Coronary artery (tissue), 2 donors: ENCODE data around the gene LIX1L.

Source experiments
- DNase-seq: peaks from one replicate; pipeline ENCODE4 v3.0.0-alpha.2; 2017; ENCODE audit warnings: low spot score
- H3K27ac ChIP-seq, 2 donors: fragments of 200-600 bp; sonication (generic); one replicate each; pipeline ENCODE4 v1.5.1; 2016 to 2019
- H3K4me3 ChIP-seq: fragments of 200-600 bp; sonication (generic); 2 replicates; pipeline ENCODE4 v1.5.1; 2016; ENCODE audit warnings: mild to moderate bottlenecking, moderate library complexity
- TF ChIP-seq, protein P1 (sequence below): fragments of 200-600 bp; sonication (generic); IDR thresholded peaks from one replicate; pipeline ENCODE4 v1.5.1; 2019; ENCODE audit warnings: antibody characterized with exemption

The LIX1L gene

DNA sequence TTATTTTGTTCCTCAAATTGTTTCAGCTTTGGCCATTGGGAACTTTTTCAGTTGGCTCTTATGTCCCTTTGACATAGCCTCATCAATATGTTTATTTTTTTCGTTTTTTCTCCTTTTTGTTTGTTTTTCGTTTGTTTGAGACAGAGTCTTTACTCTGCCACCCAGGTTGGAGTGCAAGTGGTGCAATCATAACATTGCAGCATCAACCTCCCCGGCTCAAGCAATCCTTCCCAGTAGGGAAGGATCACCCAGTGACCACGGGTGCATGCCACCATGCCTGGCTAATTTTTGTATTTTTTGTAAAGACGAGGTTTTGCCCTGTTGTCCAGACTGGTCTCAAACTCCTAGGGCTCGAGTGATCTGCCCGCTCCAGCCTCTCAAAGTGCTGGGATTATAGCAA is 14.8 kb upstream of the LIX1L start:
- Histone ChIP-seq H3K27ac (no peak overlapping the region), H3K4me3 (no peak overlapping the region)
- no peak for DNase-seq
- TF ChIP-seq, protein P1, sequence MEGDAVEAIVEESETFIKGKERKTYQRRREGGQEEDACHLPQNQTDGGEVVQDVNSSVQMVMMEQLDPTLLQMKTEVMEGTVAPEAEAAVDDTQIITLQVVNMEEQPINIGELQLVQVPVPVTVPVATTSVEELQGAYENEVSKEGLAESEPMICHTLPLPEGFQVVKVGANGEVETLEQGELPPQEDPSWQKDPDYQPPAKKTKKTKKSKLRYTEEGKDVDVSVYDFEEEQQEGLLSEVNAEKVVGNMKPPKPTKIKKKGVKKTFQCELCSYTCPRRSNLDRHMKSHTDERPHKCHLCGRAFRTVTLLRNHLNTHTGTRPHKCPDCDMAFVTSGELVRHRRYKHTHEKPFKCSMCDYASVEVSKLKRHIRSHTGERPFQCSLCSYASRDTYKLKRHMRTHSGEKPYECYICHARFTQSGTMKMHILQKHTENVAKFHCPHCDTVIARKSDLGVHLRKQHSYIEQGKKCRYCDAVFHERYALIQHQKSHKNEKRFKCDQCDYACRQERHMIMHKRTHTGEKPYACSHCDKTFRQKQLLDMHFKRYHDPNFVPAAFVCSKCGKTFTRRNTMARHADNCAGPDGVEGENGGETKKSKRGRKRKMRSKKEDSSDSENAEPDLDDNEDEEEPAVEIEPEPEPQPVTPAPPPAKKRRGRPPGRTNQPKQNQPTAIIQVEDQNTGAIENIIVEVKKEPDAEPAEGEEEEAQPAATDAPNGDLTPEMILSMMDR = no peak

- Histone ChIP-seq H3K27ac (no peak overlapping the region), H3K4me3 (no peak overlapping the region)
- TF ChIP-seq, protein P1 = no peak
- DNase-seq = no peak
Measured at GRCh38 chr1:145967288-145967687, 9.5 kb upstream of the LIX1L start.

DNA sequence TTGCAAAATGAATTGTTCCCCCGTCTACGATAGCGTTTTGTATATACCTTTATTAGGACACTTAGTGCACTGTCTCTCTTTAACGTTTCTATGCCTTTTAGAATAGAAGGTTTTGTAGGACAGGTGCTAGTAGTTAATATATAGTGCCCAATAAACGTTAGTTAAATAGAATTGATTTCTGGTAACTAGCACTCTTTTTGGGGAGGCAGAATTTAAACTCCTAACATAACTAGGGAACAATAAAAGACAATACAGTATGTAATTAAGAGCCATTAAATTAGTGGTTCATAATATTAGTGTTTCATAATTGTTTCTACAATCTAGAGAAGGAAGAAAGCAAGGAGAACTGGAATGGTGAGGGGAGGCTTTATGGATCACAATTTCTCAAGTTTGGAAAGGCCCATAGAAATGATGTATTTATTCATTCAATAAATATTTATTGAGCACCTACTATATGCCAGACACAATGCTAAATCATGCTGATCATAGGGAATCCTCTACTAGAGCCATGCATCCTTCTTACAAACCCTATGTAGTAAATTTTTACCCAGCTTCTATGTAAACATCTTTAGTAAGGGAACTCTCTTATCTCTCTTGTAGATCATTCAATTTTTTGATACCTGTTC is 7.4 kb upstream of the LIX1L start:
- H3K27ac ChIP-seq = peak overlapping the region; percentile 83 to 93
- DNase-seq = no peak
- peak overlapping the region; percentile 75 for H3K4me3 ChIP-seq
- TF ChIP-seq, protein P1 = no peak

GRCh38 chr1:145964328-145965118 is 6.7 kb upstream of the LIX1L start, which contains the start of the genes ANKRD34A and POLR3GL:
Gene ANKRD34A, minus strand, starts transcription at chr1:145964575. Its CDS starts 2,816 bp downstream, at chr1:145961759.
Gene POLR3GL, plus strand, starts transcription at chr1:145964690. Its CDS starts 10,176 bp downstream, at chr1:145974866.
- TF ChIP-seq, protein P1 = no peak

DNA sequence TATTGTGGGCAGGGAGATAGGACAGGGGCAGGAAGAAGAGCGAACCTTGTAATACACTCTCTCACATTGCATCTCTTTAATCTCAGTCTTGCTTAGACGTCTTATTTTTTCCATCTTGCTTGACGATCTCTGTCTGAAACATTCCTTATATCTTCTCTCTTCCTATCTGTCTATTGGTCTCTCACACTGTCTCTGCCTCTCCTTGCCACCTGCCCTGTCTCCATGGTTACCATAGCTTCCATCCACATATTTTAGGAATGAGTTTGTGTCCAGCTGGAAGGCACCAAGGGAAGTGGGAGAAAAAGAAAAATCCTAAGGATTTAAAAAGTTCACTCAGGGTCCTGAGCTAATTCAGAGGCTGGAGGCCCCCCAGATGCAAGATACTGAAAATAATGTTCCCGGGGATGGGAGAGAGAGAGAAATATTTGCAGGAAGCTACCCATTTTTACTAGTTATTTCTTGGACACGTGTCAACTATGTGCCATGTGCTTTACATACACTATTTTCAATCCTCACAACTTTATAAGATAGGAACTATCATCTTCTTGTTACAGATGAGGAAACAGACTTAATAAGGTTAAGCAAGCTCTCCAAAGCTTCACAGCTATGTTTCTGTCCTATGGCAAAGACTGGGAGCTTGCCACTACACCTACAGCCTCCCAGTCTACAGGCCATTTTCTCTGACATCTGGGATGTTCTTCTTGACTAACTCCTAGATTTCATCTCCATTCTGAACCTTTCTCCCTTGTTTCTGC is 5.6 kb upstream of the LIX1L start:
- TF ChIP-seq, protein P1 = no peak
- Histone ChIP-seq H3K4me3 (peak overlapping the region; percentile 77), H3K27ac (peak overlapping the region; percentile 83 to 93)
- DNase-seq = no peak

More at GRCh38 chr1:145964328-145965118, 6.7 kb upstream of the LIX1L start, which contains the start of the genes ANKRD34A and POLR3GL:
- Histone ChIP-seq H3K27ac (peak within 1 kb of the TSS; percentile 83 to 93), H3K4me3 (peak within 1 kb of the TSS; percentile 75)
- DNase-seq = peak; percentile 98

DNA sequence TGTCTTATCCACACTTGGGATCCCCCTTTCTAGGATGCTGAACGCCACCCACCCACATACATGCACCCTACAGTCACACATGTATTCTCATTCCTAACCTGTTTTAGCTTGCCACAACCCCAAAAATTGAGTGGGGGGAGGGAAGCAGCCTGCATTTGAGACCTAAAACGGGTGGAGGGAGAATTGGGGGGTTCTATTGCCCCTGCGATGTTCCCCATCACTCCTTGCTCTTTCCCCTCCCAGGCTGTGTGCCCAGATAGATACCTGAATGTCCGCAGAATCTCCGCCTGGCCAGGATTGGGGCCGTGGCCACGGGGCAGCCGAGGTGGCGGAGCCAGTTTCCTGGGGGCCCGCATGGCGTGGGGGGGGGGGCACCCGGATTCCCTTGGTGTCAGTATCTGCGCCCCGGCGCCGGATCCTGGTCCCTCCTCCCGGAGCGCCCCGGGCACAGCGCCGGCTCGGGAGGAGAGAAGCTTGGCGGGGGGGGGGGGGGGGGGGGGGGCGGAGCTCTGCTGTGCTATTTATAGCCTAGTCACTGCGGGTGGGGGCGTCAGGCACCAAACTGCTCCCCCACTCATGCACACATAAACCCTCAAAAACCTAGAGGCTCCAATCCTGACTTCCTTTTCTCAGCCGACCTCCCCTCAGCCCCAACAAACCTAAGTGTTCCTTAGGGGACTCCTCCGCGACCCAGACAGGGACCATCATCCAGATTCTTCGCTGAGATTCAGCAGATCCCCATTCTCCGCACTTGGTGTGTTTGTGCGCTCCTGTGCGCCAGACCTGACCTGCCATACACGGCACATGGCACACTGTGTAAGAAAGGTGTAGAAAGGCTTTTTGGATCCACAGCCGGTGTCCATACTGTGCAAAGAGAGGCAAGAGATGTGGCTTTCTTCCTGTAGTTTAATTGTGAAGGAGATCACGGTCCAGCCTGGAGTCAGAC is 4.6 kb upstream of the LIX1L start:
- TF ChIP-seq, protein P1 = no peak
- H3K4me3 ChIP-seq = peak overlapping the region; percentile 77
- no peak for DNase-seq
- H3K27ac ChIP-seq = peak overlapping the region; percentile 83 to 93
